ENCODE measurements around the gene JUND.

- TF ChIP-seq, protein P1, sequence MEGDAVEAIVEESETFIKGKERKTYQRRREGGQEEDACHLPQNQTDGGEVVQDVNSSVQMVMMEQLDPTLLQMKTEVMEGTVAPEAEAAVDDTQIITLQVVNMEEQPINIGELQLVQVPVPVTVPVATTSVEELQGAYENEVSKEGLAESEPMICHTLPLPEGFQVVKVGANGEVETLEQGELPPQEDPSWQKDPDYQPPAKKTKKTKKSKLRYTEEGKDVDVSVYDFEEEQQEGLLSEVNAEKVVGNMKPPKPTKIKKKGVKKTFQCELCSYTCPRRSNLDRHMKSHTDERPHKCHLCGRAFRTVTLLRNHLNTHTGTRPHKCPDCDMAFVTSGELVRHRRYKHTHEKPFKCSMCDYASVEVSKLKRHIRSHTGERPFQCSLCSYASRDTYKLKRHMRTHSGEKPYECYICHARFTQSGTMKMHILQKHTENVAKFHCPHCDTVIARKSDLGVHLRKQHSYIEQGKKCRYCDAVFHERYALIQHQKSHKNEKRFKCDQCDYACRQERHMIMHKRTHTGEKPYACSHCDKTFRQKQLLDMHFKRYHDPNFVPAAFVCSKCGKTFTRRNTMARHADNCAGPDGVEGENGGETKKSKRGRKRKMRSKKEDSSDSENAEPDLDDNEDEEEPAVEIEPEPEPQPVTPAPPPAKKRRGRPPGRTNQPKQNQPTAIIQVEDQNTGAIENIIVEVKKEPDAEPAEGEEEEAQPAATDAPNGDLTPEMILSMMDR (IDR thresholded peaks at IDR 0.05), result no peak
- TF ChIP-seq POLR2A (IDR thresholded peaks at IDR 0.05), result no peak
These were observed 20.3 kb upstream of the JUND start for GRCh38 chr19:18301718-18302111.
